Stimulated activated CD8-positive, alpha-beta memory T cell treated with anti-CD3 and anti-CD28 coated beads, Interleukin-7, amount 100 ng/mL, for 48 hours (primary cell): ENCODE data around the gene CCDC92B.

ENCODE experiments used
- DNase-seq, 2 donors: peaks; one replicate each; pipeline ENCODE4 v3.0.0-alpha.2; 2020; ENCODE audit warnings: low read depth in 1 of 2; ENCODE audit errors: extremely low read depth in 1 of 2

The CCDC92B gene

DNA sequence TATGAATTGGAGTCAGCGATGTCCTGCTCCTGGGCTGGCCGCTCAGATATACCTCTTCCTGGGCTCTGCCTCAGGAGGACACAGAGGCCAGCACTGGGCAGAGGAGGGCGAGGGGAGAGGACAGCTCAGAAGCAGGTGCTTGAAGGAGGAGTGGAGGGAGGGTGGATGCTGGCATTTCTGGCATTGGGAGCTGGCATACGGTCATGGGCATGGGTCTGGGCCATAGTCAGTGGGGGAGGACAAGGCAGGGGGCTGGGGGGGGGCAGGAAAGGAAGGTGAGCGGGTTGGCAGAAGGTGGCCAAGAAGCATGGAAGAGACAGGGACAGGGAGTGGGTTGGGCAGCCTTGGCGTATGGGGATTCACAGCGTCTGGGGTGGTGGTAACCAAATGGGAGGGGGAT lies 30.1 kb upstream of the CCDC92B start:
- DNase-seq: no peak

DNA sequence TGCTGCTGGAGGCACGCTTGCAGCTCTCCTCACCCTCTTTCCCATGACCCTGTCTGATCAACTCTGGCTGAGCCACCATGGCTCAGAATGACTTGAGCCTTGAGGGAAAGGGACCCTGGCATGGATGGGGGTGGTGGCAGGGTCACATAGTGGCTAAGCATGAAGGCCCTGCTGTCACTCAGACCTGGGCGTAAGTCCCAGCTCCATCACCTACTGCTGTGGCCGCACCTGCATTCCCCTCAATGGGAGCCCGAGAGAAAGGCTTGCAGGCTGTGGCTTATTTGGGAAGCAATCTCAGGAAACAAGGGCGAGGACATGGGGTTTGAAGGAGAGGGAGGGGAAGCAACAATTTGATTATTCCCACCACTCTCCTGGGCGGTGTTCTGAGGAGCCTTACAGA lies 29.0 kb upstream of the CCDC92B start:
- DNase-seq: no peak

DNA sequence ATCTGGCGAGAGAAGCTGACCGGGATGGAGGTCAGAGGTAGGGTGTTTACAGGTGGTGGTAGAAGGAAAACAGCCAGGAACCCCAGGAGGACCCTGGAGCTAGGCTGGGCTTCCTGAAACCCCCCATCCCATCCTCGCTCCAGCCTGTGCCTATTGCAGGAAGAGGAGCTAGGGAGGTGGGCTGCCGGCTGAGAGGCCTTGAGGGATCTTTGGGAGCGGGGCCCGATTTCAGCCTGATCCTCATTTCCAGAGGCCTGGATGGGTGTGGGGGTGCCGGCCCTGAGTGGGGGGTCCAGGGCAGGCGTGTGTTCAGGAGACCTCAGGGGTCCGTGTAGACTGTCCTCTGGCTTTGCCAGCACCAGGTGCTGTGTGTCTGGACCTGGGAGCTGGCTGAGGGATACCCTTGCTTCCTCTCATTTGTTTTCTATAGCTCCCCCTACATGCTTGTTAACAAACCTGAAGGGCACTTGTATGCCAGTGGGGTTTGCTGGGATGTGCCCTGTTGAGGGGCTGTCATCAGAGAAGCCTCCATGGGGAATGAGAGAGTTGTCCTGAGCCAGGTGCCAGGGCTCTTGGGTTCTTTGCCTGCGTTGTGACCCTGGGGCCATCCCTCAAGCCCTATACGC lies 27.9 kb upstream of the CCDC92B start:
- no peak for DNase-seq

DNA sequence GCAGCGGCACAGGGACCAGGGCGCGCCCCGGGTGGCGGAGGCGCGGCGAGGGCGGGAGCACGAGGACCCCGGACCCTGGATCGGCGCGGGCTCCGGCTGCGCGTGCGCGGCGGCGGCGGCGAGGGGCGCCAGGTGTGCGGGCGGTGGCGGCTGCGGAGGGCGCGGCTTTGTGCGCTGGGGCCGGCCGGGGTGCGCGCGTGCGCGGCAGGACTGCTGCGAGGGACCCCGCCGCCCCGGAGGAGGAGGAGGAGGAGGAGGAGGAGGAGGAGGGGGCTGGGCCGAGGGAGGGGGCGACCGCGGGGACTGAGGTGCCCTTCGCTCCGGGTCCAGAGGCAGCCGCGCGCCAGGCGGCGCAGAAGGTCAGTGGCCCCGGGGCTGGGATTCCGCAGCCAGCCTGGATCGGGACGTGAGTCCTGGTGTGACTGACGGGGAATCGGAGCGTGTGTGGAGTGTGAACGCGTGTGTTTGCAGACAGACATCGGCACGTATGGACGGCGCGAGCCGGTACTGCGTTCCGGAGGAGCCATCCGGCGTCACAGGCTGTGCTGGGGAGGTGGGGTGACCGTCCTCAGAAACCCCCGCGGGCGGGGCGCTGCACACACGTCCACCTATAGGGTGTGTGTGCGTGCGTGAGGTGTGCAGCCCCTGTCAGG lies 27.3 kb upstream of the CCDC92B start:
- DNase-seq: no peak

DNA sequence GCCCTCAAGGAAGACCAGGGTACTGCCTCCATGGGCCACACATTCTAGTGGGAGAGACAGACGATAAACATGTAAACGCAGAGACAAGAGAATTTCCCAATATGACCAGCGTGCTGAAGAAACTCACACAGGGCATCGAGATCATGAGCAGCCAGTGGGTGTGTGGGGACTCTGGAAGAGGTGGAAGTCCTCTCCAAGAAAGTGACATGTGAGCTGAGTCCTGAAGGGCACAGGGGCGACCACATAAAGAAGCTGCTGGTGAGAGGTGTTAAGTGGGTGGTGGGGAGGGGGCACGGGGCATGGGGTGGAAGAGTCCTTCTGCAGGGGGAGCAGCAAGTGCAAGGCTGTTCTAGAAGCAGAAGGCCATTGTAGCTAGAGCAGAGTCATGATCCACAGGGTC lies 25.8 kb upstream of the CCDC92B start:
- DNase-seq: no peak

DNA sequence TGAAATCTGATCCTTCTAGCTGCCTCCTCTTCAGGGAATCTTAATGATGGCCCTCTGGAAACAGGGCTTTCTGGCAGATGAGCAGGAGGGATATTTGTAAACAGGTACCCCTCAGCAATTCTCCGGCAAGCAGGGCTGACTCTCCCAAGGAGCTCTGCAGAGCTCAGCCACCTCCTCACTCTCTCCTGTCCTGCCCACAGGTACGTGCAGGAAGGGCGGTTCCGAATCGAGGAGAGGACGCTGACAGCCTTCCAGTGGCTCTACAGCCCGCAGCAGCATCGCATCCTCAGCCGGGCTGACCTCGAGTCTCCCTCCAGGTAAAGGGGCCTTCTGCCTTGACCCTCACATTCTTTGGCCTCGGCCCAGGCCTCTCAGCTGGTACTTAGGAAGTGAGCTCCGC lies 20.7 kb upstream of the CCDC92B start:
- no peak for DNase-seq

DNA sequence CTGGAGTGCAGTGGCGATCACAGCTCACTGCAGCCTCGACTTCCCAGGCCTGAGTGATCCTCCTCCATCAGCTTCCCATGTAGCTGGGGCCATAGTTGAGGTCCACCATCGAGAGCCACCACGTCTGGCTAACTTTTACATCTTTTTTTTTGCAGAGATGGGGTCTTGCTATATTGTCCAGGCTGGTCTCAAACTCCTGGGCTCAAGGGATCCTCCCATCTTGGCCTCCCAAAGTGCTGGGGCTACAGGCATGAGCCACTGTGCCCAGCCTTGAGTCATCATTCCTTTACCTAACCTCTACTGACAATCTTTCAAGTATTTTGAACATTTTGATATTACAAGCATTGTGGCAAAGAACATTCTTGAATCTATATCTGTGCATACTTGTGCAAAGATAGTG lies 9.4 kb upstream of the CCDC92B start:
- no peak for DNase-seq

DNA sequence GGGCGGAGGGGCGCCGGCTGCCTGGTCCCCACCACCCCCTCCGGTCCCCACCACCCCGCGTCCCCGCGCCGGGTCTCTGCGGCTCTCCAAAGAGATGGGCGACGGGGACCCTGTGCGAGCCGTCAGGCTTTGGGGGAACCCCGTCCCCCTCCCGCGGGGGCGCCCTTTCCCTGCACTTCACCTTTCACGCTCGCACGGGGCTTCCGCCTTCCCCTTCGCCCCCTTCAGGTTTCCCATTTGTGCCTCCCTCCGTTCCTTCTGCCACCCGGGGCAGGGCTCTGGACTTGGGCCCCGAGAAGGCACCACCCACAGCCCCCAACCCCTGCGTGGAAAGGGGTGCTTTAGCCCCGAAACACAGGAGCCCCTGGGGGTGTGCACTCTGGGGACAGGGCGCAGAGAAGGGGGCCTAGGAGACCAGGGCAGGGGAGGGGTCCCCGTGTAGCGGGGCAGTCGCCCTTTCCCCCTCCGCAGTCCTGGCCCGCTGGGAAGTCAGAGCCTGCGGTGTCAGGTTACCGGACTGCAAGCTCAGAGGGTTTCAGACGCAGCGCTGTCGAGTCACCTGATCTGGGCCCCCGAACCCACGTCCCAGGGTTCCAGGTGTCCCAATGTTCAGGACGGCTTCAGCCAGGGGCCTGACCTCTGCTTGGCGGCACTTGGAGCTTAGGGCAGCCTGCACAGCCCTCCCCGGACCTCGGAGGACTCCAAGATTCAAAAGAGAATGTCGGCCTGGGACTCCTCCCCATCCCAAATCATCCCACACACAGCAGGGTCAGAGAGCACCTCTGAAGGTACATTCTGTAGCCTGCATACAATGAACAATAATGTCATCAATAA lies 6.7 kb upstream of the CCDC92B start:
- DNase-seq: no peak

DNA sequence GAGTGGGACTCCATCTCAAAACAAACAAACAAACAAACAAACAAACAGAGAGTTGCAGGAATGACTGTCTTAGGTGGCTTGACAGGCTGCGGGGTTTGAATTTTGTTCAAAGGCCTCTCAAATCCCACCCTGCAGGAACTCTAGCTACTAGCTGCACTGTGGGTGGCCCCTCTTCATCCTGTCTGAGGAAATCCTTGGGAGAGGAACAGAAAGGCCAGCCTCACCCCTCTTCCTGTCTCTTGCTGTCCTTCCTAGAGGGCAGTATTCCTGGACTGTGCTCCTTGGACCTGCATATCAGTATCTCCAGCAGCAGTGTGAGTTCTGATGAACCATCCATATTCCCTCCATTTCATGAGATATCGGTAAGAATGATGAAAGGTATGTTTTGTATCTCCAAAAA lies 2.0 kb upstream of the CCDC92B start:
- no peak for DNase-seq

DNA sequence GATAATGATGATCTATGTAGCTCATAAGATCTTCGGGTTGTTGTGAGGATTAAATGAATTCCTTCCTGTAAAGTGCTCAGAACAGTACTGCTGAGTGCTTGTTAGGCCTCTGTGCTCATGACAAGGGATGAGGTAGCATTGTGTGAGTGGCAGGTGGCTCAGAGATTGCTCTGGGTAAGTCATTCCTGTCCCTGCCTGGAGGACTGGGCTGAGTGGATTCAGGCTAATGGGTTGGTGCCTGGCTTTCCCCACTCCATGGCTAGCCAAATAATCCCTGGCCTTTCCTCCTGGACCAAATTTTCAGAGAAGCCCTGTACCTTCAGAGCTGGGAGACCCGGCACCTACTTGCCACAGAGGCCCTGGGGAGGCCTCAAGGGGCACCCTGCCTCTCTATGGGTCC lies 1.3 kb upstream of the CCDC92B start:
- no peak for DNase-seq

DNA sequence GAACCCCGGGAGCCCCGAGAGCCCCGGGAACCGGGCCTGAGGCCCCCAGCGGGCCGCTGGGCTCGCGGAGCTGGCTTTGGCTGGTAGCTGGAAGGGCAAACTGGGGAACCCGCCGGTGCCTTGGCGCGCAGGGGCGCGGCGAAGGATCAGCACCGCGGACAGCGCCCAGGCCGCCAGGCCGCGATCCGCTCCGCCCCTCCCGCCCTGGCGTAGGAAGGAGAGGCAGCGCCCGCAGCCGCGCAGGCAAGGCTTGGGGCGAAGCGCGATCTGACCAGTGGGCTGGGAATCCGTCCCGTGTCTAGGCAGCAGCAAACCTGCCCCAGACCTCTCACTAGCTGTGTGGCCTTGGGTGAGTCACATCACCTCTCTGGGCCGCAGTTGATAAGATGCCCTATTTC lies 331 bp upstream of the CCDC92B start:
- DNase-seq: peak; percentile 24 to 59

DNA sequence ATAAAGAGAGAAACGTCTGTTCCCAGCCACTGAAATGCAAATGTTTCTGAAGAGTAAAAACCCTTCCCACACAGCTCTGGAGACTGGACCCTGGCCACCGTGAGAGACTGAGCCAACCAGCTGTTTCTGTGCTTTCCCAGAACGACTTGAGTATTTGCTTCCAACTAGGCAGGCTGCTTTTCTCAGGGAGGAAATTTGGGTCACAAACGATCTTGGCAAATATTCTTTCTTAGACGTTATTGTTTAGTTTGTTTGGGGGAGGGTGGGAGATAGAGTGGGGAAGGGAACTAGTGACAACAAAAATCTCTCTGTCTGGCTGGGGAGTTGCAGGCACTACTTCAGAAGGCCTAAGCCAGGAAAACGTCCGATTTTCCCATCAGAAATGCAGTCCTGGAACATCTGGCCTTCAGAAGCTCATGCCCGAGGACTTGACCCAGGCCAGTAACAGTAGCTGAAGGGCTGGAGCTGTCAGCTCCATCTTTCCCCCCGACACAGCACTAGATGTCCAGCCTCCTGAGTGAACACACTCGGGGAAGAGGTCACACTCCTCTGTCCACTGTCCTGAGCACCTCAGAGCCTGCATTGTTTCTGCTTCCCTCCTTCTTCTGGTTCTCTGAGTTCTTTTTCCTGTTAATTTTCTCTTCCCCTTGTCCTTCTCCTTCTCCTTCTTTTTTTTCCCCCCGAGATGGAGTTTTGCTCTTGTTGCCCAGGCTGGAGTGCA lies 4.0 kb downstream of the CCDC92B start:
- no peak for DNase-seq

DNA sequence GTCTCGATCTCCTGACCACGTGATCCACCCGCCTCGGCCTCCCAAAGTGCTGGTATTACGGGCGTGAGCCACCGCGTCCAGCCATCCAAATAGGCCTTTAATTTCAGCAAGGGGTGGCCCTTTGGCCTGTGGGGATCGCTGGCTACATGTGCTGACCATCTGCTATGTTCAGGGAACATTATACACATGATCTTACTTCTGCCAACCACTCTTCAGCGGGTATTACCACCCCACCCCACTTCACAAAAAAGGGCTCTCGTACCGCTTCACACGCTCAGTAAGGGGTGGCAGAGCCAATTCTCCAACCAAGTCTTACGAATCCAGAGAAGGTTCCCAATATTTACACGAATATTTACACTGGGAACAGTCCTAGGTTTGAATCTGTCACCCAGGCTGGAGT lies 11.8 kb downstream of the CCDC92B start:
- no peak for DNase-seq

DNA sequence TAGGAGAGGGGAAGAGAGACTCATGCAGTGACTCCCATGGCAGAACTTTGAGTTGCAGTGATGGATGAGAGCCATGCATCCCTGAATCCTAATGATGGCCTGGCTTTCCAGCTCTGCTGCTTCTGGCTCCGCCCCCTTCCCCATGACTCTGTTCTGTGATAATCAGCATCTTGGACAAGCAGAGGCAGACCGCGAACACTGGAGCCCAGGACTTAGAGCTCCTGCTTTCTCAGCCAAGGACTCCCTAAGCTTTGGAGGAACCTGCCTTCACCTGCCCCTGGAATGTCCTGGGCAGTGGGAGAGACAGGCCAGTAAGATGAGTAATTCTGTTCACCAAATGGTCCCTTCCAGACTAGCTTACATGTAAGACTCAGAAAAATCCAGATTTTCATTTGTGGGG lies 12.5 kb downstream of the CCDC92B start:
- DNase-seq: no peak

DNA sequence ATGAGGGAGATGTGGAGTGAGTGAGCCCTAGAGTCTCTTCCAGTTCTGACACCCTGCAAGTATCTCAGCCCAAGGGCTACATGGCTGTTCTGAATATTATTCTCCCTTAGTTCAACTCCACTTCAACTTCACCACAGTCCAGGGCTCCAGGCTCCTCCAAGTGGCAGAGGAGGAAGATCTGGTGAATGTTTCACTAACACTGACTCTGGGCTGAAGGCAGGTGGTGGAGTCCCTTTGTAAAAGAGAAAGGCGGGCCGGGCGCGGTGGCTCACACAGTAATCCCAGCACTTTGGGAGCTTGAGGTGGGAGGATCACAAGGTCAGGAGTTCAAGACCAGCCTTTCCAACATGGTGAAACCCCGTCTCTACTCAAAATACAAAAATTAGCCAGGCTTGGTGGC lies 13.6 kb downstream of the CCDC92B start:
- no peak for DNase-seq

DNA sequence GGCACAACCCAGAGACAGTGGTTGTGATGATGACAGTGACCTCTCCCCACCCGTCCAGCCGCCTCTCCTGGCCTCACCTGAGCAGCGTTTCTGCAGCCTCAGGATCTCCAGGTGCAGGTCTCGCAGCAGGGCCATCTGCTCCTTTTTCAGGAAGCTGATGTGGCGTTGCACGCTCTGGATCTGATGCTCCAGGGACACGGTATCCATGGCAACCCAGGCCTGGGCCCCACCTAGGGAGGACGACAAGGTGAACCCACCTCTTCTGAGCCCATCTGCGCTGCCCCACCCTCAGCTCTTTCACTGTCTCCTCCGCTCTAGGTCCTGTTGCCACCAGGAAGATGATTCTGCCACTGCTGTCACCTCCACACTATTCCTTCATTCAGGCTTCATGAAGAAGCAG lies 14.5 kb downstream of the CCDC92B start:
- no peak for DNase-seq

DNA sequence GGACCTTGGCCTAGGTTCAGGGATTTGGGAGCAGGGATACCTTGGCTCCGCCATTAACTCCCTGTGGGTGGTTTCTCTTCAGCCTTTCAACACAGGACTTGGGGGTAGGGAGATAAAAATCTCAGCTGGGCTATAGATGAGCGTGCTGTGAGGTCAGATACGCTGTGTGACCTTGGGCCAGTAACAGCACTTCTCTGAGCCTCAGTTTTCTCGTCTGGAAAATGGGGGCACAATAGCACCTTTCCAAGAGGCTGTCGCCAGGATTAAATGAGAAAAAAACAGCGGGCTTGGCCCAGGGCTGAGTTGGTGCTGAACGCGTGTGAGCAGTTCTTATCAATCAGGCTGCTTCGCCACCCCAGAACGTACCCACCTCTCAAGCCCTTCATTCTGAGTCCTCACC lies 17.6 kb downstream of the CCDC92B start:
- no peak for DNase-seq

DNA sequence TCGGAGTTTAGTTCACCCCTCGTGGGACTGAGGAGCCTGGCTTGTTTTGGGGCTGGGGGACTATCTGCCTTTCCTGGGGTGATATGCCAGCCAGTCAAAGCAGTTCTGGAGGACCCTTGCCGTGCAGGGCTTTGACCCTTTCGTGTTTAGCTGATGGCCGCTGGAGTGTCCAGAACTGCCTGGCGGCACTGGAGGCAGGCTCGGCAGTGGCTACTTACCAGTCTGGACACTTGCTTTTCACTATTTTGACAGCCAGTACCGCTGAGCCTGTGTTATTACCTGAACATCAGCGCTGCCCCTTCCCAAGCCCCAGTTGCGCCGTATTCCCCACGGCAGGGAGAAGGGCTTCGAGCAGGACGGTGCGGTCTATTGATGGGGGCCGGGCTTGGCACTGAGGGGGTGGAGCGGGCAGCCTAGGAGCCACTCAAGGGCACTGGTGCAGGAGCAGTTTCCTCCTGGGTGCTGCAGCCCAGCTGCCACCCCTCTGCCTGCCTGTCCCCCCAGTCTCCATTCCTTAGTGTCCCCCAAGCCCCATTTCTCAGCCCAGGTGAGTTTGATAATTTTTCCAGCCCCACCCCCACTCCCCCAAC lies 18.6 kb downstream of the CCDC92B start:
- no peak for DNase-seq

DNA sequence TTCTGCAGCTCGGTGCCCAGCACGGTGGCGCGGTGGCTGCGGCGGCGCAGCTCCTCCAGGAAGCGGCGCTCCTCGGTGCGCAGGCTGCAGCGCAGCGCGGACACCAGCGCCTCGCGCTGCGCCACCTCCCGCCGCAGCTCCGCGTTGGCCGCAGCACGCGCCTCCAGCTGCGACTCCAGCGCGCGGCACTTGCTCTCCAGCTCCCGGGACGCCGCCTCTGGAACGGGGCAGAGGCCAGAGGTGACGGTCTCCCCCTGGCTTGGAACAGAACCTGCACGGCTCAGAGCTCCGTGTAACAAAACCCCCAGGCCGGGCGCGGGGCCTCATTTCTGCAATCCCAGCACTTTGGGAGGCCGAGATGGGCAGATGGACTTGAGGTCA lies 24.7 kb downstream of the CCDC92B start:
- DNase-seq: no peak

DNA sequence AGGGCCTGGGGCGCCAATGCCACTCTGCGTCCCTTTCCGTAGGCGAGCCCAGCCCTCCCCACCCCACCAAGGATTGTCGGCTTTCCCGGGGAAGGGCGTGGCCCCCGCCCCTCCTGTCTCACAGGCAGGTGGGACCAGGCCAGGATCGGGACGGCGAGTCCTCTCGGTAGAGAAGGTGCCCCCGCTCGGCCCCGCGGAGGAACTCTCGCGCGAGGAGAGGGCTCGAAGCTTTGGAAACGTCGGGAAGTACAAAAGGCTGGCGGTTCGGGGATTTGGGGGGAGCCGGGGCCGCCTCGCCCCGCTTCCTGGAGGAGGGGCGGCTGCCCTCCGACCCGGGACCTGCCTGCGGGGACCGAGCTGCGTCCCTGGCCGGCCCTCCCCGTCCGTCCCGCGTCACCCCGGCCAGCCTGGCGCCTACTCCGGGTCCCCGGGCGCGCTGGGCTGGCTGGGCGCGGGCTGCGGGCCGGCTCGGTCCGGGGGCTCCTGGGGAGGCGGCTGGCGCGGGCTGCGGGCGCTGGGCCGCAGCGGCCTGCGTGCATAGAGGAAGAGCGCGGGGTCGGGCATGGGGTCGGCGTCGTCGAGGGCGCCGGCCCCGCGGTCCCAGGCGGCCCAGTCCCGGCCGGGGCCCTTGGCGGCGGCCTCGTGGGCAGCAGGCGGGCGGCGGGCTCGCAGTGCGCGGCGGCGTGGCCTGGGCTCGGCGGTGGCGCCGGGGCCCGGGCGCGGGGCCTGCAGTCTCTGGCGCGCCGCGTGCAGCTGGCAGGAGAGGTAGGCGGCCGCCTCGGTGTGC lies 25.3 kb downstream of the CCDC92B start:
- no peak for DNase-seq
